H1 (cell line): ENCODE measurements around the gene MAMSTR.

ENCODE experiments used
- CREB1 ChIP-seq: IDR thresholded peaks from 2 replicates; pipeline ENCODE4 v1.6.1; 2012; ENCODE audit warnings: inconsistent platforms
- EP300 ChIP-seq, 2 experiments: IDR thresholded peaks; 1 replicate in 1 of 2; 2 replicates in 1 of 2; pipeline ENCODE4 v1.6.1; 2011 to 2012; ENCODE audit warnings: low read depth in 2 of 2, low read length in 2 of 2, mild to moderate bottlenecking in 2 of 2, borderline replicate concordance in 1 of 2, inconsistent platforms in 1 of 2, moderate library complexity in 1 of 2
- PHF8 ChIP-seq: fragments of 200-600 bp; sonication (generic); conservative IDR thresholded peaks from 2 replicates; pipeline ENCODE4 v1.7.1; 2012; ENCODE audit warnings: low read depth, mild to moderate bottlenecking, inconsistent platforms, low read length, moderate library complexity
- POLR2A ChIP-seq, 2 experiments: IDR thresholded peaks; 1 replicate in 1 of 2; 2 replicates in 1 of 2; pipeline ENCODE4 v1.6.1; 2011; ENCODE audit warnings: low read depth in 2 of 2, low read length in 2 of 2, mild to moderate bottlenecking in 2 of 2; ENCODE audit errors: control extremely low read depth in 1 of 2
- POLR2AphosphoS5 ChIP-seq: IDR thresholded peaks from 2 replicates; pipeline ENCODE4 v1.6.1; 2011; ENCODE audit warnings: low read depth, low read length
- RAD21 ChIP-seq, 2 experiments: IDR thresholded peaks in 1 of 2; conservative IDR thresholded peaks in 1 of 2; 2 replicates each; pipeline ENCODE4 v1.6.1; 2011; ENCODE audit warnings: low read depth in 2 of 2, low read length in 2 of 2, improper control_type of control experiment in 1 of 2, inconsistent platforms in 1 of 2, mild to moderate bottlenecking in 1 of 2, moderate library complexity in 1 of 2
- RXRA ChIP-seq: IDR thresholded peaks from 2 replicates; pipeline ENCODE4 v1.6.1; 2011; ENCODE audit warnings: low read depth, mild to moderate bottlenecking, low read length, moderate library complexity; ENCODE audit not compliant: insufficient read depth
- TF ChIP-seq, protein P1 (sequence below), 3 experiments: IDR thresholded peaks; 1 replicate in 2 of 3; 2 replicates in 1 of 3; pipeline versions ENCODE4 v1.5.1 to v1.6.1; 2011; ENCODE audit warnings: low read length in 3 of 3, mild to moderate bottlenecking in 3 of 3, inconsistent platforms in 2 of 3, low read depth in 1 of 3, moderate library complexity in 1 of 3; ENCODE audit not compliant: insufficient read depth in 1 of 3; ENCODE audit errors: control extremely low read depth in 1 of 3
- TF ChIP-seq, protein P2 (sequence below): IDR thresholded peaks from 2 replicates; pipeline ENCODE4 v1.6.1; 2011; ENCODE audit warnings: low read depth, mild to moderate bottlenecking, low read length; ENCODE audit not compliant: insufficient read depth
- TF ChIP-seq, protein P3 (sequence below): IDR thresholded peaks from 2 replicates; pipeline ENCODE4 v1.6.1; 2012; ENCODE audit warnings: inconsistent platforms

DNA sequence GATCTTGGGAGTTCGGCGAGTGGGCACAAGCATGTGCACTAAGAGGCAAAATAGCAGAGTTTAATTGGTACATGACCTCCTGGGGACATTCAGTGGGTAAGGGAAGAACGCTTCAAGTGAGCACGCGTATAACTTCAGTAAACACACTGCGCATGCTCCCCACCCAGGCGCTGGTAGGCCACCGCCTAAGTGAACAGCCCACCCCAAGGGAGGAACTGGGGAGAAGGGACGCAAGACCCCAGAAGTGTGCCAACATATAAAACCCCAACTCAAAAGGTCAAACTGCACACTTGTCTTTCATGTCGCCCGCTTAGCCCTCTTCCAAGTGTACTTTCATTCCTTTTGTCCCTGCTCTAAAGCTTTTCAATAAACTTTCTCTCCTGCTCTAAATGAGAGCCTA is 36.2 kb downstream of the MAMSTR start:
- TF ChIP-seq CREB1 (no peak), RXRA (no peak), POLR2A (IDR thresholded peaks at IDR 0.05; ENCODE audit: control extremely low read depth in 1 of 2, low read depth in 2 of 2, low read length in 2 of 2) (no peak), EP300 (IDR thresholded peaks at IDR 0.05; ENCODE audit: borderline replicate concordance in 1 of 2, low read depth in 2 of 2, low read length in 2 of 2) (no peak), PHF8 (no peak), RAD21 (IDR thresholded peaks at IDR 0.05 in 1 of 2, conservative IDR thresholded peaks at IDR 0.05 in 1 of 2; ENCODE audit: low read depth in 2 of 2, low read length in 2 of 2) (no peak), POLR2AphosphoS5 (no peak)
- TF ChIP-seq, protein P1, sequence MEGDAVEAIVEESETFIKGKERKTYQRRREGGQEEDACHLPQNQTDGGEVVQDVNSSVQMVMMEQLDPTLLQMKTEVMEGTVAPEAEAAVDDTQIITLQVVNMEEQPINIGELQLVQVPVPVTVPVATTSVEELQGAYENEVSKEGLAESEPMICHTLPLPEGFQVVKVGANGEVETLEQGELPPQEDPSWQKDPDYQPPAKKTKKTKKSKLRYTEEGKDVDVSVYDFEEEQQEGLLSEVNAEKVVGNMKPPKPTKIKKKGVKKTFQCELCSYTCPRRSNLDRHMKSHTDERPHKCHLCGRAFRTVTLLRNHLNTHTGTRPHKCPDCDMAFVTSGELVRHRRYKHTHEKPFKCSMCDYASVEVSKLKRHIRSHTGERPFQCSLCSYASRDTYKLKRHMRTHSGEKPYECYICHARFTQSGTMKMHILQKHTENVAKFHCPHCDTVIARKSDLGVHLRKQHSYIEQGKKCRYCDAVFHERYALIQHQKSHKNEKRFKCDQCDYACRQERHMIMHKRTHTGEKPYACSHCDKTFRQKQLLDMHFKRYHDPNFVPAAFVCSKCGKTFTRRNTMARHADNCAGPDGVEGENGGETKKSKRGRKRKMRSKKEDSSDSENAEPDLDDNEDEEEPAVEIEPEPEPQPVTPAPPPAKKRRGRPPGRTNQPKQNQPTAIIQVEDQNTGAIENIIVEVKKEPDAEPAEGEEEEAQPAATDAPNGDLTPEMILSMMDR (IDR thresholded peaks at IDR 0.05; ENCODE audit: control extremely low read depth in 1 of 3, insufficient read depth in 1 of 3, low read depth in 1 of 3, low read length in 3 of 3) = no peak
- TF ChIP-seq, protein P2, sequence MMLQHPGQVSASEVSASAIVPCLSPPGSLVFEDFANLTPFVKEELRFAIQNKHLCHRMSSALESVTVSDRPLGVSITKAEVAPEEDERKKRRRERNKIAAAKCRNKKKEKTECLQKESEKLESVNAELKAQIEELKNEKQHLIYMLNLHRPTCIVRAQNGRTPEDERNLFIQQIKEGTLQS = no peak
- TF ChIP-seq, protein P3, sequence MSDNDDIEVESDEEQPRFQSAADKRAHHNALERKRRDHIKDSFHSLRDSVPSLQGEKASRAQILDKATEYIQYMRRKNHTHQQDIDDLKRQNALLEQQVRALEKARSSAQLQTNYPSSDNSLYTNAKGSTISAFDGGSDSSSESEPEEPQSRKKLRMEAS = no peak
